ENCODE results near the gene RBCK1.

- TF ChIP-seq EZH2 (IDR thresholded peaks at IDR 0.05; ENCODE audit: borderline replicate concordance, low read length): no peak
- no peak for TF ChIP-seq CTCF (IDR thresholded peaks at IDR 0.05; ENCODE audit: low read length)
These were observed 25.6 kb upstream of the RBCK1 start for GRCh38 chr20:382291-383115.
